Left ventricle myocardium inferior (tissue), 1 donor: ENCODE measurements around the gene MVK. TPM values are rescaled to one million over a fixed set of nuclear protein-coding genes. Genes with fewer than 3 reads are reported as not detected.

Experiments used
- DNase-seq: peaks from one replicate; pipeline ENCODE4 v3.0.0-alpha.2; 2020
- H3K27ac ChIP-seq: fragments of 200-600 bp; replicated peaks from 2 replicates; pipeline ENCODE4 v1.8.0; 2021
- H3K27me3 ChIP-seq: fragments of 200-600 bp; 2 replicates; pipeline ENCODE4 v1.8.0; 2021; ENCODE audit warnings: low read depth
- H3K36me3 ChIP-seq: fragments of 200-600 bp; 2 replicates; pipeline ENCODE4 v1.8.0; 2021
- H3K4me1 ChIP-seq: fragments of 200-600 bp; 2 replicates; pipeline ENCODE4 v1.8.0; 2021
- H3K4me3 ChIP-seq: fragments of 200-600 bp; 2 replicates; pipeline ENCODE4 v1.8.0; 2021; ENCODE audit warnings: mild to moderate bottlenecking, moderate library complexity
- H3K9me3 ChIP-seq: fragments of 200-600 bp; replicated peaks from 2 replicates; pipeline ENCODE4 v1.8.0; 2021
- CTCF ChIP-seq: fragments of 200-600 bp; IDR thresholded peaks from 2 replicates; pipeline ENCODE4 v1.8.0; 2021; ENCODE audit warnings: antibody characterized with exemption, mild to moderate bottlenecking, borderline replicate concordance
- intact Hi-C: fragments of 100-400 bp; cut with micrococcal nuclease; formaldehyde crosslinking; loops from one replicate; pipeline ENCODE4 v1.11.0; 2022
- total RNA-seq: library from RNA; stranded (reverse); fragmentation: NEBNext Ultra II Directional; extraction: Animal tissue kit (Norgen Biotek cat#: 25700); gene quantifications from one replicate; pipeline ENCODE4 v1.2.1, GENCODE V29; 2021
- donor health status: DM: no; HTN: yes; CAD: no; lungs with severe emphysema.

The MVK gene
- total RNA-seq, 1 donor from 2014 or later: 8.4 TPM

DNA sequence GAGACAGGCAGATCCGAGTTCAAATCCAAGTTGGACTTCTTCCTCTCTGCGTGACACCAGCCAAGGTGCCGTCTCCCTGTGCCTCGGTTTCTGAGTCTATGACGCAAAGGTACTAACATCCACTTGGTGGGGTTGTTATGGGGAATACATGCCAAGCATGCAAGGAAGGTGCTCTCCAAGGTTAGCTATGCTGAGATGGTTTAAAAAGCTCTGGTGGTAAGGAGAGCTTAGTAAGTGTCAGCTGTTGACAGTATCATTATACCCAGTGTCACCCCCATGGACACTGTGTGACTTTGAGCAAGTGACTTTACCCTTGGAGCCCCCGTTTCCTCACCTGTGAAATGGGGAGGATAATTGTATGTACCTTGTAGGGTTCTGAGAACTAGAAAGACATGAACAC, 22.5 kb upstream of the MVK start:
- intact Hi-C loops: no loop called here
- H3K27ac ChIP-seq: no peak overlapping the region
- no peaks in the 10 kb centered on the region for H3K36me3 ChIP-seq
- DNase-seq: no peak
- H3K27me3 ChIP-seq: peaks cover 45% of the 10 kb centered on the region
- no peaks in the 10 kb centered on the region for H3K4me1 ChIP-seq
- no peak overlapping the region for H3K4me3 ChIP-seq
- TF ChIP-seq CTCF: no peak
- no peaks in the 10 kb centered on the region for H3K9me3 ChIP-seq

GRCh38 chr12:109552971-109553370, 20.6 kb upstream of the MVK start:
- no peaks in the 10 kb centered on the region for H3K4me1 ChIP-seq
- H3K27me3 ChIP-seq: peaks cover 30% of the 10 kb centered on the region
- DNase-seq: no peak
- H3K27ac ChIP-seq: no peak overlapping the region
- no peak for TF ChIP-seq CTCF
- peaks cover 2% of the 10 kb centered on the region for H3K36me3 ChIP-seq
- H3K9me3 ChIP-seq: no peaks in the 10 kb centered on the region
- intact Hi-C loops: no loop called here
- no peak overlapping the region for H3K4me3 ChIP-seq

DNA sequence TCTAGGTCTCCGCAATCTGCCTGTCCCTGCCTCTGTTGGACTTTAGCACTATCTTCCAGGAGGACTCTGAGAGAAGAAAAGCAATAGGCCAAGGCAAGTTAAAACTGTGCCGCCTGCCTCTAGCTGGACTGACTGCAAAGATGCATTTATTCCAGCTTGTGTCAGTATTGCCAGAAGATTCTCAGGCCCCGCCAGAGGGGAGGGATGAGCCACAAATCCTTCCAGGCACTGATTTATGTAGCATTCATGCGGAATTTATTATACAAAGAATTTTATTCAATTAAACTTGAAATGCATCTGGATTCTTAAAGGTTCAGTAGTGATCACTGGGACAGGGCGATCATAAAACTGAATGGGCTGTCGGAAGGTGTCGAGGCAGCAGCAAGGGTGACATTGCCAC, 20.1 kb upstream of the MVK start:
- intact Hi-C loops: no loop called here
- Histone ChIP-seq H3K4me3 (no peak overlapping the region), H3K9me3 (no peaks in the 10 kb centered on the region), H3K4me1 (no peaks in the 10 kb centered on the region), H3K36me3 (peaks cover 8% of the 10 kb centered on the region), H3K27ac (no peak overlapping the region), H3K27me3 (peaks cover 25% of the 10 kb centered on the region)
- no peak for DNase-seq
- no peak for TF ChIP-seq CTCF

- intact Hi-C loops: no loop called here
- DNase-seq: no peak
- peaks cover 20% of the 10 kb centered on the region for H3K27me3 ChIP-seq
- no peak for TF ChIP-seq CTCF
- H3K4me1 ChIP-seq: no peaks in the 10 kb centered on the region
- H3K36me3 ChIP-seq: peaks cover 13% of the 10 kb centered on the region
- no peak overlapping the region for H3K4me3 ChIP-seq
- H3K9me3 ChIP-seq: no peaks in the 10 kb centered on the region
- H3K27ac ChIP-seq: no peak overlapping the region
These were observed 19.6 kb upstream of the MVK start for GRCh38 chr12:109553906-109554500.

DNA sequence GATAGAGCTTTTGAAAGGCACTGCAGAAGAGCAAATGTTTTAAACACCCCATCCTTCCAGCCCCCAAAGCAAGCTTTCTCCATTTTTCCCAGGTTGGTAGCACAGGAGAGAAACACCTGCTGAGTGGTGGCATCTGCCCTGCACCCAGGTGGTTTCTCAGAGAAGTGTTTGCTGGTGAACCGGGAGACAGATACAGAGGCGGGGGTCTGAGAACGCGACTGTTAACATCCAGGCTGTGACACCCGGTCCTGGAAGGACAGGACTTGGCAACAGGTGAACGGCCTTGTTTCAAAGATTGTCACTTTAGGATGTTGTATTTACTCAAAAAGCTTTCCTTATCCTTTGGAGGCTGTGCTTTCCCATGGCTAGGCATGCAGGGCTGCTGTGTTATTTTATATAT, 18.8 kb upstream of the MVK start:
- Histone ChIP-seq H3K27me3 (peaks cover 15% of the 10 kb centered on the region), H3K4me1 (no peaks in the 10 kb centered on the region), H3K4me3 (no peak overlapping the region), H3K27ac (no peak overlapping the region), H3K36me3 (peaks cover 13% of the 10 kb centered on the region), H3K9me3 (no peaks in the 10 kb centered on the region)
- no peak for TF ChIP-seq CTCF
- DNase-seq: no peak
- intact Hi-C loops: no loop called here
